PC-3 (cell line): ENCODE measurements around the gene FBXL4. TPM values are rescaled to one million over a fixed set of nuclear protein-coding genes. Genes with fewer than 3 reads are reported as not detected.

Experiments
- ATAC-seq: fragments of 200-7000 bp; cut with Tn5 transposase; 2 replicates; pipeline ENCODE4 v1.9.1; 2020; ENCODE audit warnings: mild to moderate bottlenecking, moderate library complexity
- Bru-seq: library from RNA; stranded (reverse); fragments of 400-500 nt; gene quantifications from one replicate; lab custom pipeline; 2021; lab: Mats Ljungman, UMichigan
- BruChase-seq, 2 experiments: library from RNA; stranded (reverse); fragments of 400-500 nt; gene quantifications; one replicate each; lab custom pipeline; 2021; lab: Mats Ljungman, UMichigan
- BruUV-seq: library from RNA; stranded (reverse); fragments of 400-500 nt; replicated peaks from 2 replicates; lab custom pipeline; 2021; lab: Mats Ljungman, UMichigan
- CTCF ChIA-PET: fragments of 300-600 bp; sonication (Branson Sonifier 250); formaldehyde crosslinking; loops from one replicate; lab custom pipeline; 2022; ENCODE audit warnings: antibody characterized with exemption; lab: Charles Lee
- POLR2A ChIA-PET: fragments of 300-600 bp; sonication (Branson Sonifier 250); formaldehyde crosslinking; loops from one replicate; lab custom pipeline; 2022; ENCODE audit warnings: antibody characterized with exemption; ENCODE audit not compliant: unreplicated experiment; lab: Charles Lee
- DNase-seq: peaks from one replicate; pipeline ENCODE4 v3.0.0-alpha.2; 2015
- H2AFZ ChIP-seq: fragments of 300-600 bp; sonication (generic); 2 replicates; pipeline ENCODE4 v1.6.0; 2016; ENCODE audit warnings: antibody characterized with exemption, low read length
- H3F3A ChIP-seq: fragments of 300-600 bp; sonication (generic); one replicate; pipeline ENCODE4 v1.6.0; 2017; ENCODE audit warnings: antibody characterized with exemption, low read length, control low read depth, mild to moderate bottlenecking; ENCODE audit not compliant: unreplicated experiment
- H3K27ac ChIP-seq: fragments of 300-600 bp; sonication (generic); 2 replicates; pipeline ENCODE4 v1.5.1; 2016; ENCODE audit warnings: mild to moderate bottlenecking, low read length
- H3K27me3 ChIP-seq: fragments of 300-600 bp; sonication (generic); 2 replicates; pipeline ENCODE4 v1.6.1; 2016; ENCODE audit warnings: low read length, mixed read lengths
- H3K36me3 ChIP-seq: fragments of 300-600 bp; sonication (generic); 2 replicates; pipeline ENCODE4 v1.6.1; 2016; ENCODE audit warnings: low read depth, mixed run types, low read length, mixed read lengths
- H3K4me1 ChIP-seq: fragments of 300-600 bp; sonication (generic); 2 replicates; pipeline ENCODE4 v1.5.1; 2016; ENCODE audit warnings: low read length; ENCODE audit not compliant: insufficient read depth
- H3K4me2 ChIP-seq: fragments of 300-600 bp; sonication (generic); 2 replicates; pipeline ENCODE4 v1.6.0; 2016; ENCODE audit warnings: low read length
- H3K4me3 ChIP-seq: fragments of 300-600 bp; sonication (generic); 2 replicates; pipeline ENCODE4 v1.5.1; 2016; ENCODE audit warnings: mild to moderate bottlenecking, low read length, mixed read lengths
- H3K79me2 ChIP-seq: fragments of 300-600 bp; sonication (generic); 2 replicates; pipeline ENCODE4 v1.6.1; 2017; ENCODE audit warnings: low read length, mixed read lengths
- H3K9ac ChIP-seq: fragments of 300-600 bp; sonication (generic); 2 replicates; pipeline ENCODE4 v1.6.0; 2016; ENCODE audit warnings: mild to moderate bottlenecking, low read length
- H3K9me2 ChIP-seq: fragments of 300-600 bp; sonication (generic); replicated peaks from 2 replicates; pipeline ENCODE4 v1.6.1; 2016; ENCODE audit warnings: mixed run types, low read length, mixed read lengths
- H3K9me3 ChIP-seq: fragments of 300-600 bp; sonication (generic); 2 replicates; pipeline ENCODE4 v1.6.1; 2016; ENCODE audit warnings: low read length, mixed read lengths
- H4K20me1 ChIP-seq: fragments of 300-600 bp; sonication (generic); 2 replicates; pipeline ENCODE4 v1.6.1; 2016; ENCODE audit warnings: low read length, mixed read lengths
- EZH2 ChIP-seq: fragments of 300-600 bp; sonication (generic); IDR thresholded peaks from one replicate; pipeline ENCODE4 v1.6.1; 2017; ENCODE audit warnings: antibody characterized with exemption, mild to moderate bottlenecking, low read length; ENCODE audit not compliant: unreplicated experiment
- EZH2phosphoT487 ChIP-seq: fragments of 300-600 bp; sonication (generic); IDR thresholded peaks from 2 replicates; pipeline ENCODE4 v1.6.1; 2018; ENCODE audit warnings: mild to moderate bottlenecking, antibody characterized with exemption, low read length, borderline replicate concordance
- intact Hi-C: fragments of 100-400 bp; cut with micrococcal nuclease; formaldehyde crosslinking; loops from 2 replicates; pipeline ENCODE4 v1.9.0; 2023
- long read RNA-seq: library from polyadenylated mRNA; unstranded; transcript quantifications from one replicate; pipeline ENCODE4 v2.0.0, GENCODE V29; 2021; ENCODE audit not compliant: unreplicated experiment
- total RNA-seq: library from RNA; depleted of rRNA; stranded (reverse); fragments of >200 nt; gene quantifications from 2 replicates; pipeline ENCODE4 v1.2.3, GENCODE V29; 2014; rRNA removed
- TF ChIP-seq, protein P1 (sequence below): fragments of 300-600 bp; sonication (generic); conservative IDR thresholded peaks from 2 replicates; pipeline ENCODE4 v1.5.1; 2017; ENCODE audit warnings: antibody characterized with exemption, low read depth, mild to moderate bottlenecking, low read length

The FBXL4 gene
- total RNA-seq (2.1 and 3.8 TPM in 2 replicates), Bru-seq, nascent RNA (percentile 67 among the genes with signal in this experiment), BruChase-seq, experiment 1, labeled RNA remaining after a 6-hour chase (percentile 55 among the genes with signal in this experiment), BruChase-seq, experiment 2, labeled RNA remaining after a 2-hour chase (percentile 68 among the genes with signal in this experiment)
- long read RNA-seq, full-length matches to known transcripts: 12 of 23 reads
- long read RNA-seq, partial matches to known transcripts: 5 of 23 reads
- long read RNA-seq, other reads (novel, unspliced or antisense): 6 of 23 reads

- H3K27me3 ChIP-seq: no peaks in the 10 kb centered on the region
- ATAC-seq (peak; percentile 87), DNase-seq (peak; percentile 68)
- intact Hi-C loops: loop anchor here (5.0 kb wide), 1 partner anchor 75 kb away; no protein-coding TSS in a partner anchor
- H3K4me1 ChIP-seq: peaks cover 16% of the 10 kb centered on the region; the same call in 1 of the 2 replicates
- H3K4me3 ChIP-seq: peak within 1 kb of the TSS; percentile 72
- H3K4me2 ChIP-seq: peak within 1 kb of the TSS; percentile 86
- no peaks in the 10 kb centered on the region for H4K20me1 ChIP-seq
- no peaks in the 10 kb centered on the region for H3F3A ChIP-seq
- peak within 1 kb of the TSS; percentile 75 for H3K9ac ChIP-seq
- H3K9me2 ChIP-seq: no peaks in the 10 kb centered on the region
- H3K9me3 ChIP-seq: no peaks in the 10 kb centered on the region
- H2AFZ ChIP-seq: peak within 1 kb of the TSS; percentile 77
- no TSS peak for BruUV-seq
- CTCF ChIA-PET: interaction anchor here (0.5 to 0.6 kb wide), 2 partner anchors 172 to 960 kb away, joined by 3 to 5 read pairs; no protein-coding TSS in a partner anchor
- POLR2A ChIA-PET: interaction anchor here (0.7 kb wide), 2 partner anchors 34 to 815 kb away, joined by 3 to 5 read pairs; no protein-coding TSS in a partner anchor
- H3K27ac ChIP-seq: no peak within 1 kb of the TSS
- TF ChIP-seq EZH2 (no peak), EZH2phosphoT487 (no peak)
- TF ChIP-seq, protein P1, sequence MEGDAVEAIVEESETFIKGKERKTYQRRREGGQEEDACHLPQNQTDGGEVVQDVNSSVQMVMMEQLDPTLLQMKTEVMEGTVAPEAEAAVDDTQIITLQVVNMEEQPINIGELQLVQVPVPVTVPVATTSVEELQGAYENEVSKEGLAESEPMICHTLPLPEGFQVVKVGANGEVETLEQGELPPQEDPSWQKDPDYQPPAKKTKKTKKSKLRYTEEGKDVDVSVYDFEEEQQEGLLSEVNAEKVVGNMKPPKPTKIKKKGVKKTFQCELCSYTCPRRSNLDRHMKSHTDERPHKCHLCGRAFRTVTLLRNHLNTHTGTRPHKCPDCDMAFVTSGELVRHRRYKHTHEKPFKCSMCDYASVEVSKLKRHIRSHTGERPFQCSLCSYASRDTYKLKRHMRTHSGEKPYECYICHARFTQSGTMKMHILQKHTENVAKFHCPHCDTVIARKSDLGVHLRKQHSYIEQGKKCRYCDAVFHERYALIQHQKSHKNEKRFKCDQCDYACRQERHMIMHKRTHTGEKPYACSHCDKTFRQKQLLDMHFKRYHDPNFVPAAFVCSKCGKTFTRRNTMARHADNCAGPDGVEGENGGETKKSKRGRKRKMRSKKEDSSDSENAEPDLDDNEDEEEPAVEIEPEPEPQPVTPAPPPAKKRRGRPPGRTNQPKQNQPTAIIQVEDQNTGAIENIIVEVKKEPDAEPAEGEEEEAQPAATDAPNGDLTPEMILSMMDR: no peak
- peaks cover 40% of the 10 kb centered on the region for H3K79me2 ChIP-seq
- H3K36me3 ChIP-seq: no peaks in the 10 kb centered on the region
Measured at GRCh38 chr6:98947411-98948292, at the start of gene FBXL4. FBXL4 (minus strand) TSS chr6:98947946; CDS start chr6:98926988, 20,958 bp downstream.

DNA sequence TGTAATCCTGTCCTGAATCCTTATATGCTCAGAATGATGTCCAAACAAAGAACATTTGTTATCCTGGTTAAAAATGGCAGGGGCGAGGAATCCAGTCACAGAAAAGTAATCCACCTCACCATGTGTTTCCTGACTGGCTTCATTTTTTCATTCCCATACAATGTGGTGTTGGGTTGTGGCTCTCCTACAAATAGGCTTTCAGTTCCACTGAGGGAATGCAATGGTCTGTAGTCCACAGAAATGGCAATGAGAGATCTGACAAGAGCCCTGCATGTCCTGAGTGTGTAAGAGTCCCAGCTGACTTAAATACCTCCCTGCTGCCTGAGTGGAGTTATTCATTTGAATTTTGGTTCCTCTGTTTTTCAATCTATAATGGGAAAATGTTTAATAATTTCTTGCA lies 47.4 kb upstream of the FBXL4 start:
- Histone ChIP-seq H3K36me3 (no peaks in the 10 kb centered on the region), H3K4me2 (no peak overlapping the region), H3K27me3 (peaks cover 22% of the 10 kb centered on the region), H3K4me1 (no peaks in the 10 kb centered on the region), H3K9me2 (no peaks in the 10 kb centered on the region), H4K20me1 (no peaks in the 10 kb centered on the region), H3K79me2 (no peaks in the 10 kb centered on the region), H3K27ac (no peak overlapping the region), H3F3A (no peaks in the 10 kb centered on the region), H3K4me3 (no peak overlapping the region), H3K9me3 (no peaks in the 10 kb centered on the region), H2AFZ (no peak overlapping the region), H3K9ac (no peak overlapping the region)
- intact Hi-C loops: no loop called here
- ChIA-PET CTCF (no interaction called here), POLR2A (no interaction called here)
- no TSS peak for BruUV-seq
- TF ChIP-seq EZH2 (no peak), EZH2phosphoT487 (no peak)
- TF ChIP-seq, protein P1: no peak
- no peak for DNase-seq
- no peak for ATAC-seq
